ENCODE measurements around the gene JAGN1. TPM values are rescaled to one million over a fixed set of nuclear protein-coding genes. Genes with fewer than 3 reads are reported as not detected.
A peak's percentile ranks its signal among the peaks of the same experiment; 100 is the strongest.

The JAGN1 gene
- total and polyA plus RNA-seq, 9 of the 15 experiments (the other 6 are each of a cell fraction or from before 2014, with no cell fraction given), result 31.6 to 77.8 (median 40.3) TPM

DNA sequence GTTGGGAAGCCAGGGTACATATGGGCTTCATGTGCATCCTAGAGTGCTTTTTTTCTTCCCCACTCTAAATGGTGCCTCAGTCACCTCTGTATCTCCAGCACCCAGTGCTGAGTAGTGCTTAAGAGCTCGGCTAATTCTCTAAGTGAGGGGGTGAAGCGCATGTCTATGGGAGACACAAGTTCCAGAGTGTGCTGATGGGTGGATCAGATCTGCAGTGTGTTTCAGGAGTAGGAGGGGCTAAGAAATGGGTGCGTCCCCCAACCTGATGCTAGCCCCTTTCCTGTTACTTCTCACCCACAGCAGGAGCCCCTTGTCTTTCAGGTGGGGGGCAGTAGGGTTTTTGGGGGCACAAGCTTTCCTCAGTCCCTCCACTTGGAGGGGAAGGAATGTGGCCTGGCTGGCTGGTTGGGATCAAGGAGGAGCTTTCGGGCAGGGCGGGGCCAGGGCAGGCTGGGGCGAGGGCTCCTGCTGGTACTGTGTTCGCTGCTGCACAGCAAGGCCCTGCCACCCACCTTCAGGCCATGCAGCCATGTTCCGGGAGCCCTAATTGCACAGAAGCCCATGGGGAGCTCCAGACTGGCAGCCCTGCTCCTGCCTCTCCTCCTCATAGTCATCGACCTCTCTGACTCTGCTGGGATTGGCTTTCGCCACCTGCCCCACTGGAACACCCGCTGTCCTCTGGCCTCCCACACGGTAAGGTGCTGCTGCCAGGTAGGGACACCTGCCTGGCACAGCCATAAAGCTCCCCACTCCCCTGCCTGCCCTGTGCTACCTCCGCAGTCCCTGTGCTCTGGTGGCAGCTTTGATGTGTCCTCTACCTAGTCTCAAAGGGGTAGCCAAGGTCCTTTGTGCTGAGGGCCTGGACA lies 12.2 kb downstream of the JAGN1 start, which contains the start of gene IL17RE (continued):
- TF ChIP-seq PCBP1 (IDR thresholded peaks at IDR 0.05; ENCODE audit: low read depth, low read length, poor library complexity, severe bottlenecking), result no peak
- no peak for TF ChIP-seq SREBF2 (CRISPR knock-in tag; IDR thresholded peaks at IDR 0.05)
- TF ChIP-seq, protein P1, sequence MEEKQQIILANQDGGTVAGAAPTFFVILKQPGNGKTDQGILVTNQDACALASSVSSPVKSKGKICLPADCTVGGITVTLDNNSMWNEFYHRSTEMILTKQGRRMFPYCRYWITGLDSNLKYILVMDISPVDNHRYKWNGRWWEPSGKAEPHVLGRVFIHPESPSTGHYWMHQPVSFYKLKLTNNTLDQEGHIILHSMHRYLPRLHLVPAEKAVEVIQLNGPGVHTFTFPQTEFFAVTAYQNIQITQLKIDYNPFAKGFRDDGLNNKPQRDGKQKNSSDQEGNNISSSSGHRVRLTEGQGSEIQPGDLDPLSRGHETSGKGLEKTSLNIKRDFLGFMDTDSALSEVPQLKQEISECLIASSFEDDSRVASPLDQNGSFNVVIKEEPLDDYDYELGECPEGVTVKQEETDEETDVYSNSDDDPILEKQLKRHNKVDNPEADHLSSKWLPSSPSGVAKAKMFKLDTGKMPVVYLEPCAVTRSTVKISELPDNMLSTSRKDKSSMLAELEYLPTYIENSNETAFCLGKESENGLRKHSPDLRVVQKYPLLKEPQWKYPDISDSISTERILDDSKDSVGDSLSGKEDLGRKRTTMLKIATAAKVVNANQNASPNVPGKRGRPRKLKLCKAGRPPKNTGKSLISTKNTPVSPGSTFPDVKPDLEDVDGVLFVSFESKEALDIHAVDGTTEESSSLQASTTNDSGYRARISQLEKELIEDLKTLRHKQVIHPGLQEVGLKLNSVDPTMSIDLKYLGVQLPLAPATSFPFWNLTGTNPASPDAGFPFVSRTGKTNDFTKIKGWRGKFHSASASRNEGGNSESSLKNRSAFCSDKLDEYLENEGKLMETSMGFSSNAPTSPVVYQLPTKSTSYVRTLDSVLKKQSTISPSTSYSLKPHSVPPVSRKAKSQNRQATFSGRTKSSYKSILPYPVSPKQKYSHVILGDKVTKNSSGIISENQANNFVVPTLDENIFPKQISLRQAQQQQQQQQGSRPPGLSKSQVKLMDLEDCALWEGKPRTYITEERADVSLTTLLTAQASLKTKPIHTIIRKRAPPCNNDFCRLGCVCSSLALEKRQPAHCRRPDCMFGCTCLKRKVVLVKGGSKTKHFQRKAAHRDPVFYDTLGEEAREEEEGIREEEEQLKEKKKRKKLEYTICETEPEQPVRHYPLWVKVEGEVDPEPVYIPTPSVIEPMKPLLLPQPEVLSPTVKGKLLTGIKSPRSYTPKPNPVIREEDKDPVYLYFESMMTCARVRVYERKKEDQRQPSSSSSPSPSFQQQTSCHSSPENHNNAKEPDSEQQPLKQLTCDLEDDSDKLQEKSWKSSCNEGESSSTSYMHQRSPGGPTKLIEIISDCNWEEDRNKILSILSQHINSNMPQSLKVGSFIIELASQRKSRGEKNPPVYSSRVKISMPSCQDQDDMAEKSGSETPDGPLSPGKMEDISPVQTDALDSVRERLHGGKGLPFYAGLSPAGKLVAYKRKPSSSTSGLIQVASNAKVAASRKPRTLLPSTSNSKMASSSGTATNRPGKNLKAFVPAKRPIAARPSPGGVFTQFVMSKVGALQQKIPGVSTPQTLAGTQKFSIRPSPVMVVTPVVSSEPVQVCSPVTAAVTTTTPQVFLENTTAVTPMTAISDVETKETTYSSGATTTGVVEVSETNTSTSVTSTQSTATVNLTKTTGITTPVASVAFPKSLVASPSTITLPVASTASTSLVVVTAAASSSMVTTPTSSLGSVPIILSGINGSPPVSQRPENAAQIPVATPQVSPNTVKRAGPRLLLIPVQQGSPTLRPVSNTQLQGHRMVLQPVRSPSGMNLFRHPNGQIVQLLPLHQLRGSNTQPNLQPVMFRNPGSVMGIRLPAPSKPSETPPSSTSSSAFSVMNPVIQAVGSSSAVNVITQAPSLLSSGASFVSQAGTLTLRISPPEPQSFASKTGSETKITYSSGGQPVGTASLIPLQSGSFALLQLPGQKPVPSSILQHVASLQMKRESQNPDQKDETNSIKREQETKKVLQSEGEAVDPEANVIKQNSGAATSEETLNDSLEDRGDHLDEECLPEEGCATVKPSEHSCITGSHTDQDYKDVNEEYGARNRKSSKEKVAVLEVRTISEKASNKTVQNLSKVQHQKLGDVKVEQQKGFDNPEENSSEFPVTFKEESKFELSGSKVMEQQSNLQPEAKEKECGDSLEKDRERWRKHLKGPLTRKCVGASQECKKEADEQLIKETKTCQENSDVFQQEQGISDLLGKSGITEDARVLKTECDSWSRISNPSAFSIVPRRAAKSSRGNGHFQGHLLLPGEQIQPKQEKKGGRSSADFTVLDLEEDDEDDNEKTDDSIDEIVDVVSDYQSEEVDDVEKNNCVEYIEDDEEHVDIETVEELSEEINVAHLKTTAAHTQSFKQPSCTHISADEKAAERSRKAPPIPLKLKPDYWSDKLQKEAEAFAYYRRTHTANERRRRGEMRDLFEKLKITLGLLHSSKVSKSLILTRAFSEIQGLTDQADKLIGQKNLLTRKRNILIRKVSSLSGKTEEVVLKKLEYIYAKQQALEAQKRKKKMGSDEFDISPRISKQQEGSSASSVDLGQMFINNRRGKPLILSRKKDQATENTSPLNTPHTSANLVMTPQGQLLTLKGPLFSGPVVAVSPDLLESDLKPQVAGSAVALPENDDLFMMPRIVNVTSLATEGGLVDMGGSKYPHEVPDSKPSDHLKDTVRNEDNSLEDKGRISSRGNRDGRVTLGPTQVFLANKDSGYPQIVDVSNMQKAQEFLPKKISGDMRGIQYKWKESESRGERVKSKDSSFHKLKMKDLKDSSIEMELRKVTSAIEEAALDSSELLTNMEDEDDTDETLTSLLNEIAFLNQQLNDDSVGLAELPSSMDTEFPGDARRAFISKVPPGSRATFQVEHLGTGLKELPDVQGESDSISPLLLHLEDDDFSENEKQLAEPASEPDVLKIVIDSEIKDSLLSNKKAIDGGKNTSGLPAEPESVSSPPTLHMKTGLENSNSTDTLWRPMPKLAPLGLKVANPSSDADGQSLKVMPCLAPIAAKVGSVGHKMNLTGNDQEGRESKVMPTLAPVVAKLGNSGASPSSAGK (IDR thresholded peaks at IDR 0.05), result peak; percentile 12; the same call in 1 of the 2 replicates
- TF ChIP-seq CBX8 (IDR thresholded peaks at IDR 0.05; ENCODE audit: borderline replicate concordance, extremely low read depth, low read depth, low read length, poor library complexity, severe bottlenecking), result no peak
- TF ChIP-seq, protein P2, sequence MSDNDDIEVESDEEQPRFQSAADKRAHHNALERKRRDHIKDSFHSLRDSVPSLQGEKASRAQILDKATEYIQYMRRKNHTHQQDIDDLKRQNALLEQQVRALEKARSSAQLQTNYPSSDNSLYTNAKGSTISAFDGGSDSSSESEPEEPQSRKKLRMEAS (CRISPR knock-in tag; IDR thresholded peaks at IDR 0.05), result peak; percentile 9; the same call in 1 of the 2 replicates
- 0 out of 2 replicates have a peak, but pooled peaks have one; percentile 21 for TF ChIP-seq POLR2G (IDR thresholded peaks at IDR 0.05; ENCODE audit: low read depth, low read length)
- no peak for TF ChIP-seq SIX5 (IDR thresholded peaks at IDR 0.05; ENCODE audit: borderline replicate concordance in 1 of 2, insufficient read depth in 1 of 2, low read depth in 1 of 2, low read length in 2 of 2)
- no peak for TF ChIP-seq GABPA (tag; conservative IDR thresholded peaks at IDR 0.05; ENCODE audit: low read depth)
- TF ChIP-seq, protein P3, sequence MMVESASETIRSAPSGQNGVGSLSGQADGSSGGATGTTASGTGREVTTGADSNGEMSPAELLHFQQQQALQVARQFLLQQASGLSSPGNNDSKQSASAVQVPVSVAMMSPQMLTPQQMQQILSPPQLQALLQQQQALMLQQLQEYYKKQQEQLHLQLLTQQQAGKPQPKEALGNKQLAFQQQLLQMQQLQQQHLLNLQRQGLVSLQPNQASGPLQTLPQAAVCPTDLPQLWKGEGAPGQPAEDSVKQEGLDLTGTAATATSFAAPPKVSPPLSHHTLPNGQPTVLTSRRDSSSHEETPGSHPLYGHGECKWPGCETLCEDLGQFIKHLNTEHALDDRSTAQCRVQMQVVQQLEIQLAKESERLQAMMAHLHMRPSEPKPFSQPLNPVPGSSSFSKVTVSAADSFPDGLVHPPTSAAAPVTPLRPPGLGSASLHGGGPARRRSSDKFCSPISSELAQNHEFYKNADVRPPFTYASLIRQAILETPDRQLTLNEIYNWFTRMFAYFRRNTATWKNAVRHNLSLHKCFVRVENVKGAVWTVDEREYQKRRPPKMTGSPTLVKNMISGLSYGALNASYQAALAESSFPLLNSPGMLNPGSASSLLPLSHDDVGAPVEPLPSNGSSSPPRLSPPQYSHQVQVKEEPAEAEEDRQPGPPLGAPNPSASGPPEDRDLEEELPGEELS (CRISPR knock-in tag; IDR thresholded peaks at IDR 0.05; ENCODE audit: borderline replicate concordance), result no peak

Data from K562 (cell line).